GM19238 (cell line): ENCODE measurements around the gene PSMA6.
"Not testable (repeated sequence)": the region's sequence is repeated elsewhere in the genome, so short reads cannot be mapped to it uniquely, and the experiment has no call there.

ENCODE experiments used
- DNase-seq: peaks from one replicate; pipeline ENCODE4 v3.0.0; 2011; ENCODE audit warnings: low spot score; ENCODE audit not compliant: insufficient read length

PSMA6 gene

GRCh38 chr14:35342489-35343010 lies 50.4 kb downstream of the PSMA6 start:
- DNase-seq: no peak

GRCh38 chr14:35343702-35344101 lies 51.5 kb downstream of the PSMA6 start:
- no peak for DNase-seq

- DNase-seq: no peak
These were observed 52.1 kb downstream of the PSMA6 start for GRCh38 chr14:35344107-35344807.

GRCh38 chr14:35346738-35347322 lies 54.6 kb downstream of the PSMA6 start:
- DNase-seq: no peak

GRCh38 chr14:35347323-35348043 lies 55.3 kb downstream of the PSMA6 start:
- DNase-seq: no peak

- not testable (repeated sequence) for DNase-seq
These were observed 55.8 kb downstream of the PSMA6 start for GRCh38 chr14:35348044-35348380.

- no peak for DNase-seq
These were observed 57.5 kb downstream of the PSMA6 start for GRCh38 chr14:35349496-35350365.

- DNase-seq: no peak
These were observed 59.3 kb downstream of the PSMA6 start for GRCh38 chr14:35351497-35351896.

GRCh38 chr14:35351897-35352273 lies 59.7 kb downstream of the PSMA6 start:
- DNase-seq: no peak

GRCh38 chr14:35352274-35353233 lies 60.4 kb downstream of the PSMA6 start:
- no peak for DNase-seq

- DNase-seq: no peak
These were observed 61.4 kb downstream of the PSMA6 start for GRCh38 chr14:35353409-35354172.

GRCh38 chr14:35355235-35355634 lies 63.1 kb downstream of the PSMA6 start:
- DNase-seq: not testable (repeated sequence)

- no peak for DNase-seq
These were observed 64.0 kb downstream of the PSMA6 start for GRCh38 chr14:35355981-35356841.

GRCh38 chr14:35359655-35360054 lies 67.5 kb downstream of the PSMA6 start:
- not testable (repeated sequence) for DNase-seq

- no peak for DNase-seq
These were observed 68.9 kb downstream of the PSMA6 start for GRCh38 chr14:35361141-35361480.

GRCh38 chr14:35362450-35362849 lies 70.3 kb downstream of the PSMA6 start:
- no peak for DNase-seq

- DNase-seq: no peak
These were observed 70.8 kb downstream of the PSMA6 start for GRCh38 chr14:35362911-35363374.
